Midbrain (tissue), 1 donor: Measurements from ENCODE around the gene SPRR1A.
"Not testable (repeated sequence)": the region's sequence is repeated elsewhere in the genome, so short reads cannot be mapped to it uniquely, and the experiment has no call there.

Experiments
- DNase-seq: peaks from one replicate; lab custom pipeline; 2025; lab: John Stamatoyannopoulos, UW

The SPRR1A gene

DNA sequence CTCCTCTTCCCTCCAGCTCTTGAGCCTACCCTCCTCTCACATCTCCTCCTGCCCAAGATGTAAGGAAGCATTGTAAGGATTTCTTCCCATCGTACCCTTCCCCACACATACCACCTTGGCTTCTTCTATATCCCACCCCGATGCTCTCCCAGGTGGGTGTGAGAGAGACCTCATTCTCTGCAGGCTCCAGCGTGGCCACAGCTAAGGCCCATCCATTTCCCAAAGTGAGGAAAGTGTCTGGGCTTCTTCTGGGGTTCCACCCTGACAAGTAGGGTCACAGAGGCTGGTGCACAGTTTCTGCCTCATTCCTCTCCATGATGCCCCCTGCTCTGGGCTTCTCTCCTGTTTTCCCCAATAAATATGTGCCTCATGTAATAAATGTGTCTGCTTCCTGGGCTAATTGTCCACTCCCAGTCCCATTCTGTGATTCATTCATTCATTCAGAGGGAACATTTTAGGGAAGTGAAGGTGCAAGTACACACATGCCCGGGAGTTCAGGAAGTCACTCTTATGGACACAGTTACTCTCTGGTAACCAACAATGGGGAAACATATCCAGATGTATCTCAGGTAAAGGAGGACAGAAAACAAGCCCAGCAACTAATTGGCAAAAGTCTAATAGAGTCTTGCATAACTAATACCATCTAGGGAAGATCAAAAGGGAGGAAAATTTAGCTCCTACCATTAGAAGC, 11.5 kb upstream of the SPRR1A start:
- no peak for DNase-seq

GRCh38 chr1:152976688-152977087, 7.2 kb upstream of the SPRR1A start:
- no peak for DNase-seq

DNA sequence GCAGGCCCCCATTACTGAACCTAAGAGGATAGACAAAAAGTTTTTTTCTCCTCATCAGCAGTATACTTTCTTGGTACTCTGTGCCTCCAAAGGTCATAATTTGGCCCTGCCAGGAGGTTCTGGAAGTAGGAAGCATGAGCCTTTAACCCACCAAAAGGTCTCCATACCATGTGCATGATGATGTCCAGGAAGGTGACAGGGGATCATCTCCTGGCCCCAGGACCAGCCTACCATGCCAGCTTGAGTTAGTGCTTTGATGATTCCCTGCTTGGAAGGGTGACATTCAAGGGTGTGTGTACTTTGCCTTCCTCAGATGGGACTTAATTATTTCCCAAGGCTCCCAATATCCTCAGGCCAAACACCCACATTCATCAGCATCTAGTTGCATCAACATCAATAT, 6.3 kb upstream of the SPRR1A start:
- DNase-seq, result no peak

DNA sequence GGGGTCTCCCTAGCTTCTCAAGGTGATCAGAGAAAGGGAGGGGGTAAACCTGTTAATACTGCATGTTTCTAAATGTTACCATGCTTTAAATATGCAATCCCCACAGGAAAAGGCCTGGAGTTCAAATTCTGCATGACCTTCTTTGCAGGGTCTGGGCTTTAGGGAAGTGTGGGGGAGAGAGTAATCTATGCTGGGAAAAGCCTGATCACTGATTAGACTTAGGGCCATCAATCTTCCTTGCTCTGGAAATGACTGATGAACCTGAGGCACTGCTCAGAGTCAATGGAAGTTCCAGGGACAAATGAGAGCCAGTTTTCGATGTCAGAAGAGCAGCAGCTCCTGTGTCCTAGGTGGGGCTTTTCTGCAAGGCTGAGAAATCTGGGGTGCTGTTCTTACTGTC, 3.2 kb upstream of the SPRR1A start:
- no peak for DNase-seq

DNA sequence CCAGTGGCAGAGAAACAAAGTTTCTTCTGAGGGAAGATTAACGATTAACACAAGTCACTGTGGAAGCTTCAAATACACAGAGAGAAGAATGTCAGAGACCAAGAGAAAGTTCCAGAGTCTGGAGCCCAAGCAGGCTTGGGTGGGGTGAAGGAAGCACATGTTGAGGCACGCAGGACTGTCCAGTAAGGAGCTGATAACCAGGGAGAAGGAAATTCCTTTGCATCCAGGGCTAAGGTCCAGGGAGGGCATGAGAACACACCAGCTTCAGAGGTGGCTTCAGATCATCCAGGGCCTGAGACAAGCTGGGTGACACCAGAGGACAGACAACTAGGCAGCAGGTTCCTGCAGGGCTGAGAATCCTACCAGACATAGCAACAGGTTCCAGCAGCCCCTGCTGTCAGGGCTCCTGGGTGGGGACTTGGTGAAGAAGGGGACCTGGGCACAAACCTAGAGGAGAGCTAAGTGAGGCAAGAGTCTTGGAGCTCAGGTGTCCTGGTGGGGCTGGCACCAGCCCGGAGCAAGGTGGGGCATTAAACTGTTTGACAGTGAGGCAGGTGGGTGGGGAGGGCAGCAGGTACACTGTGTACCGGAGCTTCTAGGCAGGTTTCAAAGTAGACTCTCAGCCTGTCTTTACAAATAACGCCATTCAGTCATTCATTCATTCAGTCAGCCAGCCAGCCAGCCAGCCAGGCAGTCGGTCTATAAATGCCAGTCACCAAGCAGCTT, 2.6 kb upstream of the SPRR1A start:
- DNase-seq, result no peak

GRCh38 chr1:152982076-152982475, 1.8 kb upstream of the SPRR1A start:
- DNase-seq, result no peak

DNA sequence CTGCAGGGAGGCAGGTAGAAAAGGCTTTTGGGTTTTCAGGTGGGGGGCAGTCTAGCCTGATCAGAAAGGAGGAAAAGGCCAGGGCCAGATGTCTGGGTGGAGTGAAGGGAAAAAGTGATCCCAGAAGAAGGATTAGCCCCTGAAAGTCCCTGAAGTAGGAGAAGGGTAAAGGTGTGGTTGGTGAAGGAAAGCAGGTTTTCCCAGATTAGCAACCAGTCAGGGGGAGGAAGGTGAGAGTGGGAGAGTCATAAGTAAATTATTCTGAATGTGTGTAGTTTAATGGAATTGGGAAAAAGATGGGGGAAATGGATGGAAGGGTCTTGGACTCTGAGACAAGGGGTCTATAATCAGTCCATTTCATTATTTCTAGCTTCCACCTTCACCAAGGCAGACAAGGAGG, 647 bp upstream of the SPRR1A start:
- DNase-seq, result no peak

DNA sequence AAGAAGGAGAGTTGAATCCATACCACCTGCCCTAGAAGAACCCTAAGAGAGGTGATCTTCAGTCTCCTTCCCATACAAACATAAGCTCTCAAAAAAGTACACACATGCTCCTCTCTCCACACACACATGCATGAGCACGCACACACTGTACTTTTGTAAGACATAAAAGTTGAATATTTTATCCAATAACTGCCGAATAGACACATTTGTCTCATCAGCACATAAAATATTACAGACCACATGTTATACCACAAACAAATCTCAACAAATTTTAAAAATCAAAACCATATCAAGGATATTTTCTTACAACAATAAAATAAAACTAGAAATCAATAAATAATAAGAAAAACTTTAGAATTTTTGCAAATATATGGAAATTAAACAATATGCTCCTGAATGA, 2.7 kb downstream of the SPRR1A start:
- no peak for DNase-seq

DNA sequence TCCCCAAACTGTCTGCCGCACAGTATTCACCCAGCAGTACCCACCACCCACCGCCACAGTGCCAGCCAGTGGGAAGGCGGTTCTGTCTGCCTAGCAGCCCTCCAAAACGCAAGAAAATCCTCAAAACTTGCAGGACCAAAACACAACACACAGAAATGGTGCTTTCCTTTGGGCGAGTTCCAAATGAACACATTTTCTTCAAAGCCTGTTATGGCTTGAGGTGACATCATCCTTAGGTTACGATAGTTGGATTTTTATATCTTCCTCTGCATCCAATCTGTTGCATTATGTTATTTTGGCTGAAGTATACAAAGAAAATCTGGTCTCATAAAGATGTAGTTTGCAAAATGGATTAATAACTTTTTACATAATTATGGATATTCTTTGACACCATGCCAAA, 9.3 kb downstream of the SPRR1A start:
- DNase-seq, result no peak

GRCh38 chr1:152995842-152996241, 12.0 kb downstream of the SPRR1A start:
- DNase-seq, result no peak

GRCh38 chr1:152996633-152997400, 12.9 kb downstream of the SPRR1A start:
- peak; percentile 44 for DNase-seq

- no peak for DNase-seq
These were observed 14.0 kb downstream of the SPRR1A start for GRCh38 chr1:152997901-152998300.

- no peak for DNase-seq
These were observed 14.6 kb downstream of the SPRR1A start for GRCh38 chr1:152998476-152998875.

- DNase-seq, result no peak
These were observed 15.9 kb downstream of the SPRR1A start for GRCh38 chr1:152999818-153000217.

- DNase-seq, result no peak
These were observed 16.4 kb downstream of the SPRR1A start for GRCh38 chr1:153000294-153000693.

DNA sequence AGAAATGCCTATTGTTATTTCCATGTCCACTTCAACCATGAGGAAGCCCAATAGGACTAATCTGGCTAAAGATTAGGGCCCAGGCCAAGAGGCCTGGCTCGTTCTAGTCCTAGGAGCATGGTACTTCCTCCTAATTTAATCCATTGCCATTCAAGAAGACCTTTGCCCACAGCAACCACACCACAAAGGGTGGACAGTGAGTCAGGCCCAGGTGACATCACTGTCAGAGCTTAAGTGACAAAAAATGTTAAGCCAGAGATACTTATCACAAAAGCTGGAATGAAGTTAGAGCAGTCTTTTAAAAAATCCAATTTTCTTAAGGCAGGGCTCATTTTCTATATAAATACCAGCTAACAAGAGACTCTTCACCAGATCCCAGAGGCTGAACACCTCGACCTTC, 17.5 kb downstream of the SPRR1A start, which contains the start of gene SPRR3:
Gene SPRR3, plus strand, starts transcription at position 368 of the 400 bp plus-strand sequence. CDS start 1,272 bp downstream, outside the sequence.
- no peak for DNase-seq

- DNase-seq, result not testable (repeated sequence)
These were observed 27.4 kb downstream of the SPRR1A start for GRCh38 chr1:153011235-153011758.

DNA sequence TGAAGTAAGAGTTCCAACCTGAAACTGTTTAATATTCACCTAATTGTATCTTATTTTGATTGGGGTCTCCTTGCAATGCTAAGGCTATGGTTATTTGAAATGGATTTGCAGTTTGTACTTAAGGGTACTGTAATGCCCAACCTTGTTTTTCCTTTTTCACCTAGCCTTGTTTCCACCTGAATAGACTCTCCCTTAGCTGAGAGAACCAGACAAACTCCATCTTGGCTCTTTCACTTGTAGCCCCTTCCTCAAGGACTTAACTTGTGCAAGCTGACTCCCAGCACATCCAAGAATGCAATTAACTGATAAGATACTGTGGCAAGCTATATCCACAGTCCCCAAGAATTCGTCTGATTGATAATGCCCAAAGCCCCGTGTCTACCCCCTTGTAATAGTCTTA, 37.9 kb downstream of the SPRR1A start:
- not testable (repeated sequence) for DNase-seq

DNA sequence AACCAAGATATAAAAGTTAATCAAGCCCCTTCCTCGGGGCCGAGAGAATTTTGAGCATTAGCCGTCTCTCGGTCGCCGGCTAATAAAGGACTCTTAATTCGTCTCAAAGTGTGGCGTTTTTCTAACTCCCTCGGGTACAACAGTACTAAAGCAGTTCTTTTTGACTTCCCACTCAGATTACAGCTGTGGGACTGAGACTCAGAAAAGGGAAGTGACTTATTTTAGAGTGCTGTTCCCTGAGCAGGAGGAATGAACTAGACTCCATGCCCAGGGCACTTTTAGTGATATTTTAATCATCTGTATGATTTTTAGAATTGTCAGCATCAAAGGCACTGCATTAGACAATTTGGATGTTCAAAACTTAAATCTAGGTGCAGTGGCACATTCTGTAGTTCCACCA, 38.5 kb downstream of the SPRR1A start:
- DNase-seq, result not testable (repeated sequence)

DNA sequence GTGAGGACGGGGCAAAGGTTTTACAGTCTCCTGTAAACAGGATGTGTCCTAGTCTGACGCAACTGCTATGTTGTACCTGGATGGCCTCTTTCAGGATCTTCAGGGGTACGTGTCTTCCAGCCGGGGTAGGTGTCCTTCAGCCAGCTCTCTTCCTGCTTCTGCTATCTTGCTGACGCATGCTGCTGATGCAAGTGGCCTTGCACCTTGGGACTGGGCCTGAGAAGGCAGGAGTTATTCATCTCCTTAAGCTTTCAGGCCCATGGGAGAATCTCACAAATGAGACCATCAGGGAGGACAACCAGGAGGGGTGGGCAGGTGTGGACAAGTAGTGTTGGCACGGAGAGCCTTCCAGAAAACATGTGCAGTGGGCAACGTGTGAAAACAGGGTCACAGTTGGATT, 39.2 kb downstream of the SPRR1A start:
- no peak for DNase-seq

DNA sequence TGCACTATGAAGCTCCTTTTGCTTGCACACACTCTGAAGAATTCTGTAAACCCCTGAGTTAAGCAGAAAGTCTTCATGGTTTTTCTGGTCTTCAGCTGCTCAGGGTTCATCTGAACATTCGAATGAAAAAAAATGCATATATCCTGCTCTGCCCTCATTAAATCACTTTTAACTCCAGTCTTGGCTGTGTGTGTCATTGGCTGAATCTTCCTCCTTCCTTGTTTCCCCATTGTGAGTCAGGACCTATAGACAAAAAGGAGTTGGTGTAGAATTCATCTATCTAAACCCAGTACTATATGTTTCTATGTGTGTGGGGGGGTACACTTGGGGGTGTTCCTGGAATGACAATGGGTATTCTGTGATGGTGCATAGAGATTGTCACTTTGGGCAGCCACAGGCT, 40.5 kb downstream of the SPRR1A start:
- DNase-seq, result no peak

DNA sequence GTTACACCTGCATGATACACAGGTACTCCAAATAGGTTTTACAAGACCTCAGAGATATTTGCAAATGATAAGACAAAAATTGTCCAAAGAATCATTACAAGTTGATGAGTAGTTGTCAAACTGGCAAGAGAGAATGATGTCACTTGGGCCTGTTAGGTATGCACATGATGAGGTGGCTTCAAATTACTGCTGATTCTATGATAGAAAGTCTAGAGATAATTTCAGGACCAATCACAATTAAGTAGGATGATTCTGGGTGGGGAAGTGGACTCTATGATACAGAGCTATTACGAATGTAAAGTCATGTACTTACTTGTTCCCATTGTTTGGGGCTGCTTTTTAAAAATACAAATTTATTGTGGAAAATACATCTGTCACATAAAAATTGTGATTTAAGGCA, 41.9 kb downstream of the SPRR1A start:
- no peak for DNase-seq

- DNase-seq, result no peak
These were observed 44.9 kb downstream of the SPRR1A start for GRCh38 chr1:153028766-153029165.
